H1 (cell line): ENCODE measurements around the gene SHLD1. TPM values are rescaled to one million over a fixed set of nuclear protein-coding genes. Genes with fewer than 3 reads are reported as not detected.

Experiments used
- CTCF ChIA-PET: fragments of 300-600 bp; sonication (Branson Sonifier 250); formaldehyde crosslinking; loops from one replicate; lab custom pipeline; 2021; ENCODE audit not compliant: partially characterized antibody; lab: Charles Lee
- POLR2A ChIA-PET: fragments of 300-600 bp; sonication (Branson Sonifier 250); formaldehyde crosslinking; loops from one replicate; lab custom pipeline; 2021; ENCODE audit warnings: inconsistent platforms; ENCODE audit not compliant: partially characterized antibody; lab: Charles Lee
- DNase-seq, 2 experiments: peaks; one replicate each; pipeline versions ENCODE4 v3.0.0 to v3.0.0-alpha.2; 2010 to 2022; ENCODE audit warnings: low spot score in 2 of 2, low read depth in 1 of 2, mixed read lengths in 1 of 2
- FAIRE-seq: peaks from 2 replicates; lab custom pipeline; 2011; peaks lifted over from hg19 to GRCh38; lab: Jason Lieb, UNC
- H2AFZ ChIP-seq: 2 replicates; pipeline ENCODE4 v1.8.1; 2012; ENCODE audit warnings: low read length, inconsistent platforms
- H2AK5ac ChIP-seq: 2 replicates; pipeline ENCODE4 v1.6.1; 2013; ENCODE audit warnings: low read depth, low read length
- H2BK120ac ChIP-seq: replicated peaks from 2 replicates; pipeline ENCODE3; 2013; ENCODE audit warnings: low read depth, low read length, inconsistent platforms
- H2BK12ac ChIP-seq: 2 replicates; pipeline ENCODE4 v1.6.1; 2013; ENCODE audit warnings: low read depth, low read length
- H2BK15ac ChIP-seq: 2 replicates; pipeline ENCODE4 v1.6.1; 2013; ENCODE audit warnings: low read length
- H2BK20ac ChIP-seq: 2 replicates; pipeline ENCODE4 v1.6.1; 2013; ENCODE audit warnings: low read length
- H2BK5ac ChIP-seq: 2 replicates; pipeline ENCODE4 v1.6.1; 2013; ENCODE audit warnings: low read depth, low read length
- H3K14ac ChIP-seq: 2 replicates; pipeline ENCODE4 v1.6.1; 2013; ENCODE audit warnings: inconsistent platforms; ENCODE audit not compliant: insufficient read length
- H3K18ac ChIP-seq: 2 replicates; pipeline ENCODE4 v1.6.1; 2013; ENCODE audit warnings: low read length; ENCODE audit errors: extremely low read depth
- H3K23ac ChIP-seq: 2 replicates; pipeline ENCODE4 v1.6.1; 2013; ENCODE audit warnings: inconsistent platforms; ENCODE audit not compliant: insufficient read length
- H3K23me2 ChIP-seq: 2 replicates; pipeline ENCODE4 v1.6.1; 2013; ENCODE audit warnings: low read depth, low read length
- H3K27ac ChIP-seq: 2 replicates; pipeline ENCODE4 v1.6.1; 2011; ENCODE audit warnings: low read depth, low read length, inconsistent platforms
- H3K27me3 ChIP-seq, 4 experiments: replicated peaks in 1 of 4; 1 replicate in 1 of 4; 2 replicates in 3 of 4; pipeline versions ENCODE4 v1.6.1 to v1.8.1; 2011 to 2013; ENCODE audit warnings: low read length in 3 of 4, mild to moderate bottlenecking in 3 of 4, inconsistent platforms in 2 of 4, mixed read lengths in 2 of 4, moderate library complexity in 1 of 4; ENCODE audit not compliant: control insufficient read depth in 3 of 4, insufficient read depth in 3 of 4; ENCODE audit errors: extremely low read depth in 1 of 4
- H3K36me3 ChIP-seq, 4 experiments: 2 replicates each; pipeline versions ENCODE4 v1.6.1 to v1.8.1; 2011 to 2013; ENCODE audit warnings: mild to moderate bottlenecking in 4 of 4, low read length in 3 of 4, moderate library complexity in 2 of 4, control low read depth in 1 of 4, inconsistent platforms in 1 of 4; ENCODE audit not compliant: insufficient read depth in 4 of 4, control insufficient read depth in 2 of 4
- H3K4ac ChIP-seq: replicated peaks from 2 replicates; pipeline ENCODE3; 2013; ENCODE audit warnings: low read length, low read depth, mixed read lengths, inconsistent platforms; ENCODE audit not compliant: insufficient read length
- H3K4me1 ChIP-seq, 4 experiments: replicated peaks in 1 of 4; 1 replicate in 1 of 4; 2 replicates in 3 of 4; pipeline versions ENCODE4 v1.6.1 to v1.8.1; 2011 to 2013; ENCODE audit warnings: low read length in 3 of 4, inconsistent platforms in 2 of 4, mixed read lengths in 1 of 4; ENCODE audit not compliant: insufficient read depth in 4 of 4, control insufficient read depth in 3 of 4
- H3K4me2 ChIP-seq, 2 experiments: 2 replicates each; pipeline versions ENCODE4 v1.6.1 to v1.8.1; 2011 to 2013; ENCODE audit warnings: low read depth in 2 of 2, low read length in 2 of 2, control low read depth in 1 of 2, inconsistent platforms in 1 of 2, mild to moderate bottlenecking in 1 of 2; ENCODE audit not compliant: insufficient read depth in 1 of 2
- H3K4me3 ChIP-seq, 4 experiments: fragments of 200-600, 300-600 bp in 1 of 4; sonication (generic), shearing (Covaris generic), sonication (Bioruptor Twin) in 1 of 4; 2 replicates each; pipeline versions ENCODE4 v1.5.1 to v1.8.1; 2011 to 2016; ENCODE audit warnings: low read length in 4 of 4, low read depth in 3 of 4, control low read depth in 2 of 4, inconsistent platforms in 2 of 4, mild to moderate bottlenecking in 2 of 4, mixed read lengths in 1 of 4, moderate library complexity in 1 of 4; ENCODE audit not compliant: insufficient read depth in 2 of 4; ENCODE audit errors: extremely low read depth in 1 of 4
- H3K56ac ChIP-seq: replicated peaks from 2 replicates; pipeline ENCODE3; 2013; ENCODE audit warnings: low read depth, mild to moderate bottlenecking, mixed read lengths, low read length, inconsistent platforms; ENCODE audit not compliant: insufficient read length
- H3K79me1 ChIP-seq: 2 replicates; pipeline ENCODE4 v1.6.1; 2013; ENCODE audit warnings: low read depth, low read length, control low read depth
- H3K79me2 ChIP-seq, 2 experiments: 2 replicates each; pipeline versions ENCODE4 v1.6.1 to v1.8.1; 2012 to 2013; ENCODE audit warnings: low read length in 2 of 2, mild to moderate bottlenecking in 2 of 2, inconsistent platforms in 1 of 2; ENCODE audit not compliant: insufficient read depth in 2 of 2, control insufficient read depth in 1 of 2
- H3K9ac ChIP-seq, 4 experiments: replicated peaks in 1 of 4; 1 replicate in 1 of 4; 2 replicates in 3 of 4; pipeline versions ENCODE4 v1.6.1 to v1.8.1; 2011 to 2013; ENCODE audit warnings: low read depth in 3 of 4, low read length in 3 of 4, control low read depth in 2 of 4, mild to moderate bottlenecking in 2 of 4, moderate library complexity in 2 of 4, inconsistent platforms in 1 of 4; ENCODE audit errors: extremely low read depth in 1 of 4
- H3K9me3 ChIP-seq, 2 experiments: 2 replicates each; pipeline versions ENCODE4 v1.6.1 to v1.8.1; 2012 to 2013; ENCODE audit warnings: mild to moderate bottlenecking in 2 of 2, moderate library complexity in 2 of 2, control low read depth in 1 of 2, inconsistent platforms in 1 of 2, low read depth in 1 of 2, low read length in 1 of 2, mixed read lengths in 1 of 2; ENCODE audit not compliant: insufficient read depth in 2 of 2
- H4K20me1 ChIP-seq, 2 experiments: replicated peaks in 1 of 2; 2 replicates each; pipeline versions ENCODE3 to v1.8.1; 2011 to 2013; ENCODE audit warnings: inconsistent platforms in 2 of 2, low read length in 2 of 2, mild to moderate bottlenecking in 1 of 2; ENCODE audit not compliant: insufficient read depth in 2 of 2, control insufficient read depth in 1 of 2
- H4K5ac ChIP-seq: 2 replicates; pipeline ENCODE4 v1.6.1; 2013; ENCODE audit warnings: low read length, low read depth, mixed read lengths, inconsistent platforms; ENCODE audit not compliant: insufficient read length
- H4K8ac ChIP-seq: 2 replicates; pipeline ENCODE4 v1.8.0; 2013; ENCODE audit warnings: mild to moderate bottlenecking, moderate library complexity, low read length, inconsistent platforms; ENCODE audit not compliant: insufficient read depth; ENCODE audit errors: extremely low read depth
- H4K91ac ChIP-seq: replicated peaks from 2 replicates; pipeline ENCODE3; 2013; ENCODE audit warnings: low read length, mixed read lengths, inconsistent platforms; ENCODE audit not compliant: insufficient read length
- CHD1 ChIP-seq: IDR thresholded peaks from 2 replicates; pipeline ENCODE4 v1.6.1; 2012; ENCODE audit warnings: low read depth, low read length, improper control_type of control experiment
- CHD2 ChIP-seq: IDR thresholded peaks from 2 replicates; pipeline ENCODE4 v1.6.1; 2012; ENCODE audit warnings: low read length, improper control_type of control experiment
- E2F6 ChIP-seq: IDR thresholded peaks from 2 replicates; pipeline ENCODE4 v1.6.1; 2012; ENCODE audit warnings: inconsistent platforms
- JUN ChIP-seq: IDR thresholded peaks from 2 replicates; pipeline ENCODE4 v1.6.1; 2011; ENCODE audit warnings: low read depth, mild to moderate bottlenecking, improper control_type of control experiment, low read length
- KDM5A ChIP-seq: fragments of 200-600 bp; IDR thresholded peaks from 2 replicates; pipeline ENCODE4 v1.7.1; 2012; ENCODE audit warnings: mild to moderate bottlenecking, low read length, inconsistent platforms, mixed read lengths
- MAX ChIP-seq: IDR thresholded peaks from 2 replicates; pipeline ENCODE4 v1.6.1; 2012; ENCODE audit warnings: inconsistent platforms
- NANOG ChIP-seq: IDR thresholded peaks from 2 replicates; pipeline ENCODE4 v1.6.1; 2011; ENCODE audit warnings: low read length, low read depth, mild to moderate bottlenecking, inconsistent platforms; ENCODE audit not compliant: insufficient read depth, poor library complexity, severe bottlenecking
- POLR2A ChIP-seq, 2 experiments: IDR thresholded peaks; 1 replicate in 1 of 2; 2 replicates in 1 of 2; pipeline ENCODE4 v1.6.1; 2011; ENCODE audit warnings: low read depth in 2 of 2, low read length in 2 of 2, mild to moderate bottlenecking in 2 of 2; ENCODE audit errors: control extremely low read depth in 1 of 2
- POU5F1 ChIP-seq: IDR thresholded peaks from 2 replicates; pipeline ENCODE4 v1.6.1; 2011; ENCODE audit warnings: low read depth, mild to moderate bottlenecking, low read length, moderate library complexity
- TAF1 ChIP-seq: IDR thresholded peaks from 2 replicates; pipeline ENCODE4 v1.6.1; 2011; ENCODE audit warnings: mild to moderate bottlenecking, low read depth, low read length
- TAF7 ChIP-seq: optimal IDR thresholded peaks from 2 replicates; pipeline ENCODE3; 2011; ENCODE audit warnings: low read depth, mild to moderate bottlenecking, inconsistent platforms, low read length, moderate library complexity, borderline replicate concordance
- YY1 ChIP-seq: IDR thresholded peaks from 2 replicates; pipeline ENCODE4 v1.6.1; 2011; ENCODE audit warnings: low read depth, mild to moderate bottlenecking, low read length
- WGBS, 2 experiments: shearing (Covaris generic) in 1 of 2; methylation state at CpG; one replicate each; pipeline versions ENCODE4 v1.1.6 to v1.1.7; 2013 to 2015; ENCODE audit warnings: low lambda C conversion rate in 2 of 2, mixed read lengths in 2 of 2, inconsistent platforms in 1 of 2, low coverage in 1 of 2, missing lambda C conversion rate in 1 of 2; ENCODE audit not compliant: insufficient replicate concordance in 2 of 2, insufficient coverage in 1 of 2, insufficient read length in 1 of 2; ENCODE audit errors: extremely low coverage in 1 of 2, missing lambda C conversion rate in 1 of 2; 5-methylcytosine and 5-hydroxymethylcytosine counted together
- polyA plus RNA-seq, 7 experiments: library from polyadenylated mRNA; depleted of rRNA in 3 of 7; stranded (reverse) in 5 of 7; unstranded in 2 of 7; fragments of >200 nt in 5 of 7; fragments of 200-250 nt in 2 of 7; gene quantifications; 1 replicate in 5 of 7; 2 replicates in 1 of 7; 4 replicates in 1 of 7; pipeline versions ENCODE4 v1.2.1 to v1.2.3, GENCODE V29; 2011 to 2013; ENCODE audit warnings: missing spikeins in 2 of 7, mixed read lengths in 2 of 7
- total RNA-seq: library from RNA; stranded (reverse); fragmentation: NEBNext Ultra II Directional; extraction: Animal tissue kit (Norgen Biotek cat#: 25700); gene quantifications from 2 replicates; pipeline ENCODE4 v1.2.1, GENCODE V29; 2021

The SHLD1 gene
- total and polyA plus RNA-seq, 2 of the 8 experiments (the other 6 are each of a cell fraction or from before 2014, with no cell fraction given), result 4.2 to 6.5 TPM

DNA sequence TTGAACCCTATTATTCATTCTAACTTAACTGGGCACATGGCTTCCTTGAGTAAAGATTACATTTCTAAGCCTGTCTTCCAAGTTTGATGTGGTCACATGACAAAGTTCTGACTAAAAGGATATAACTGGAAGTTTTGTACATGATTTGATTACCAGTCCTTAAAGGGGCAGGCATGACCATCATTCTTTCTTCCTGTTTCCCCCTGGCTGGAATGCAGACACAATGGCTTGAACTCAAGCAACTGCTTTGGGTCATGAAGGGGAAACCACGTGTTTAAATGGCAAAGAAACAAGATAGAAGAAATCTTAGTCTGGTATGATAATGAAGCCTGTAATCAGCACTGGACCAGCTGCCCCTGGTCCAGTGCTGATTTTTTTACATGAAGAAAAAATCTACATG, 15.6 kb upstream of the SHLD1 start:
- no peak overlapping the region for H2BK120ac ChIP-seq
- H3K9me3 ChIP-seq, result no peaks in the 10 kb centered on the region
- H3K14ac ChIP-seq, result no peak overlapping the region
- H2AFZ ChIP-seq, result no peak overlapping the region
- no peak overlapping the region for H2BK5ac ChIP-seq
- no peak overlapping the region for H4K5ac ChIP-seq
- H2BK20ac ChIP-seq, result no peak overlapping the region
- H3K4me2 ChIP-seq, result no peak overlapping the region
- no peak overlapping the region for H3K4ac ChIP-seq
- ChIA-PET CTCF (interaction anchor here (1.0 kb wide), 1 partner anchor 177 kb away, joined by 5 read pairs; no protein-coding TSS in a partner anchor), POLR2A (interaction anchor here (0.9 to 1.2 kb wide), 2 partner anchors 13 to 396 kb away, joined by 4 read pairs; no protein-coding TSS in a partner anchor)
- no peak overlapping the region for H4K91ac ChIP-seq
- no peaks in the 10 kb centered on the region for H3K4me1 ChIP-seq
- WGBS, 2 experiments, result 80% methylated on average over 1 of the region's 1 CpG; no CpG with 5 or more reads in 1 of the 2 experiments
- no peaks in the 10 kb centered on the region for H3K27me3 ChIP-seq
- TF ChIP-seq CHD1 (no peak), KDM5A (no peak), JUN (no peak), E2F6 (no peak), YY1 (no peak), TAF7 (no peak), CHD2 (no peak), POLR2A (IDR thresholded peaks at IDR 0.05; ENCODE audit: control extremely low read depth in 1 of 2, low read depth in 2 of 2, low read length in 2 of 2) (no peak), NANOG (no peak), MAX (no peak), POU5F1 (no peak), TAF1 (no peak)
- H3K79me2 ChIP-seq, result no peaks in the 10 kb centered on the region
- H2BK12ac ChIP-seq, result no peak overlapping the region
- FAIRE-seq (no peak), DNase-seq (no peak)
- H3K36me3 ChIP-seq, result no peaks in the 10 kb centered on the region
- no peak overlapping the region for H3K4me3 ChIP-seq
- H3K23ac ChIP-seq, result no peak overlapping the region
- no peak overlapping the region for H4K8ac ChIP-seq
- H3K27ac ChIP-seq, result no peak overlapping the region
- no peaks in the 10 kb centered on the region for H3K23me2 ChIP-seq
- no peak overlapping the region for H3K56ac ChIP-seq
- H3K79me1 ChIP-seq, result no peaks in the 10 kb centered on the region
- H3K9ac ChIP-seq, result no peak overlapping the region
- H2BK15ac ChIP-seq, result no peak overlapping the region
- H3K18ac ChIP-seq, result no peak overlapping the region
- H2AK5ac ChIP-seq, result no peak overlapping the region
- H4K20me1 ChIP-seq, result no peaks in the 10 kb centered on the region
